Mesenchymal stem cell (in vitro differentiated cells and primary cell): Measurements from ENCODE around the gene FHIT.

Experiments
- DNase-seq: peaks from one replicate; pipeline ENCODE4 v3.0.0-alpha.2; 2013
- H2AFZ ChIP-seq: one replicate; pipeline ENCODE4 v1.6.1; 2013; ENCODE audit warnings: low read depth, mild to moderate bottlenecking, control low read depth, inconsistent platforms, low read length, moderate library complexity
- H2AK5ac ChIP-seq: 2 replicates; pipeline ENCODE4 v1.6.1; 2013; ENCODE audit warnings: low read length, moderate library complexity, mild to moderate bottlenecking, inconsistent platforms; ENCODE audit not compliant: severe bottlenecking
- H2BK120ac ChIP-seq: one replicate; pipeline ENCODE4 v1.6.1; 2013; ENCODE audit warnings: low read depth, mild to moderate bottlenecking, inconsistent platforms, low read length, moderate library complexity
- H2BK12ac ChIP-seq, 2 experiments: one replicate each; pipeline ENCODE4 v1.6.1; 2013; ENCODE audit warnings: inconsistent platforms in 2 of 2, low read length in 2 of 2, mild to moderate bottlenecking in 2 of 2, moderate library complexity in 2 of 2, control low read depth in 1 of 2
- H2BK15ac ChIP-seq: one replicate; pipeline ENCODE4 v1.6.1; 2013; ENCODE audit warnings: mild to moderate bottlenecking, low read depth, inconsistent platforms; ENCODE audit not compliant: poor library complexity, severe bottlenecking
- H2BK5ac ChIP-seq: 2 replicates; pipeline ENCODE4 v1.6.1; 2013; ENCODE audit warnings: low read depth, mild to moderate bottlenecking, low read length, control low read depth, inconsistent platforms; ENCODE audit not compliant: poor library complexity, severe bottlenecking
- H3K14ac ChIP-seq, 2 experiments: one replicate each; pipeline ENCODE4 v1.6.1; 2013; ENCODE audit warnings: inconsistent platforms in 2 of 2, low read length in 2 of 2, control low read depth in 1 of 2, mild to moderate bottlenecking in 1 of 2, moderate library complexity in 1 of 2
- H3K18ac ChIP-seq, 2 experiments: one replicate each; pipeline ENCODE4 v1.6.1; 2013; ENCODE audit warnings: inconsistent platforms in 2 of 2, low read length in 2 of 2, control low read depth in 1 of 2, low read depth in 1 of 2, mild to moderate bottlenecking in 1 of 2
- H3K23ac ChIP-seq, 2 experiments: one replicate each; pipeline ENCODE4 v1.6.1; 2013; ENCODE audit warnings: inconsistent platforms in 2 of 2, low read length in 2 of 2, mild to moderate bottlenecking in 2 of 2, moderate library complexity in 2 of 2, control low read depth in 1 of 2
- H3K27ac ChIP-seq: 2 replicates; pipeline ENCODE4 v1.5.1; 2013; ENCODE audit warnings: mild to moderate bottlenecking, moderate library complexity, low read length, control low read depth, inconsistent platforms; ENCODE audit not compliant: poor library complexity, severe bottlenecking
- H3K27me3 ChIP-seq, 2 experiments: 2 replicates each; pipeline versions ENCODE4 v1.6.1 to v1.7.0; 2013; ENCODE audit warnings: low read length in 2 of 2, mild to moderate bottlenecking in 2 of 2, moderate library complexity in 2 of 2, control low read depth in 1 of 2, inconsistent platforms in 1 of 2; ENCODE audit not compliant: control insufficient read depth in 1 of 2, insufficient read depth in 1 of 2
- H3K36me3 ChIP-seq, 2 experiments: 2 replicates each; pipeline versions ENCODE4 v1.6.1 to v1.7.0; 2013; ENCODE audit warnings: low read length in 2 of 2, control low read depth in 1 of 2, inconsistent platforms in 1 of 2, low read depth in 1 of 2, mild to moderate bottlenecking in 1 of 2; ENCODE audit not compliant: insufficient read depth in 2 of 2, control insufficient read depth in 1 of 2
- H3K4ac ChIP-seq, 2 experiments: one replicate each; pipeline ENCODE4 v1.6.1; 2013; ENCODE audit warnings: inconsistent platforms in 2 of 2, low read length in 2 of 2, mild to moderate bottlenecking in 2 of 2, moderate library complexity in 2 of 2, control low read depth in 1 of 2, low read depth in 1 of 2
- H3K4me1 ChIP-seq: 2 replicates; pipeline ENCODE4 v1.6.1; 2013; ENCODE audit warnings: low read depth, low read length, control low read depth; ENCODE audit not compliant: control insufficient read depth, insufficient read depth
- H3K4me2 ChIP-seq: 2 replicates; pipeline ENCODE4 v1.6.1; 2013; ENCODE audit warnings: low read length, mild to moderate bottlenecking, inconsistent platforms; ENCODE audit not compliant: poor library complexity, severe bottlenecking
- H3K4me3 ChIP-seq, 2 experiments: 2 replicates each; pipeline versions ENCODE4 v1.5.1 to v1.7.0; 2013; ENCODE audit warnings: low read length in 2 of 2, mild to moderate bottlenecking in 2 of 2, control low read depth in 1 of 2, low read depth in 1 of 2; ENCODE audit not compliant: insufficient read depth in 1 of 2
- H3K79me1 ChIP-seq: replicated peaks from 2 replicates; pipeline ENCODE4 v1.6.1; 2013; ENCODE audit warnings: mild to moderate bottlenecking, control low read depth, low read length, inconsistent platforms; ENCODE audit not compliant: poor library complexity, severe bottlenecking
- H3K9ac ChIP-seq: 2 replicates; pipeline ENCODE4 v1.7.0; 2013; ENCODE audit warnings: mild to moderate bottlenecking, low read length, moderate library complexity
- H3K9me3 ChIP-seq: 2 replicates; pipeline ENCODE4 v1.7.0; 2013; ENCODE audit warnings: mild to moderate bottlenecking, low read length; ENCODE audit not compliant: control insufficient read depth
- H4K8ac ChIP-seq: one replicate; pipeline ENCODE4 v1.6.1; 2013; ENCODE audit warnings: inconsistent platforms, mild to moderate bottlenecking, low read length, moderate library complexity
- H4K91ac ChIP-seq: one replicate; pipeline ENCODE4 v1.6.1; 2013; ENCODE audit warnings: mild to moderate bottlenecking, low read length, inconsistent platforms
- WGBS: methylation state at CpG from one replicate; pipeline ENCODE4 v1.1.7; 2013; ENCODE audit warnings: mixed read lengths; 5-methylcytosine and 5-hydroxymethylcytosine counted together

Gene FHIT

DNA sequence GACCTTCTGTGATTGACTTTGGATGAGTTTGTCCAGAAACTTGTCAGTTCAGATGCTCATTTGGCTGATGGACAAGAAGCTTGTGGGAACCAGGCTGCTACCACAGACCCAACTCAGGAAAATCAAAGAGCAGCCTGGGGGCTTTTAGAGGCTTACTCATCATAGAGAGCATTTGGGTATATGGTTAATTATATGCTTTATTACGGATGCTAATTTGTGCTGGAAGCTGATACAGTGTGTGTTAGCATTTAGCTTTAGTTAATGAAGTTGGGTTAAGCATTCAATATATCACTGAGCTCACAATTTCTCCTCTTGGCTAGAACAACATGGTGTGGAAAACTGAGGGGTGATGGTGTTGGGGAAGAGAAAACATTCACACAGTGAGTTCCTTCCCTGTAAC lies 1537.2 kb downstream of the FHIT start:
- peaks cover 11% of the 10 kb centered on the region for H3K9me3 ChIP-seq
- no peak overlapping the region for H2BK12ac ChIP-seq
- H3K4me3 ChIP-seq: no peak overlapping the region
- no peak overlapping the region for H3K9ac ChIP-seq
- no peak overlapping the region for H3K4ac ChIP-seq
- H4K8ac ChIP-seq: no peak overlapping the region
- H3K27me3 ChIP-seq: peaks cover 0 to 5% of the 10 kb centered on the region in 2 experiments
- no peak overlapping the region for H3K14ac ChIP-seq
- no peak overlapping the region for H2AK5ac ChIP-seq
- H3K4me2 ChIP-seq: no peak overlapping the region
- H3K18ac ChIP-seq: no peak overlapping the region
- no peak overlapping the region for H3K27ac ChIP-seq
- no peaks in the 10 kb centered on the region for H3K79me1 ChIP-seq
- H2AFZ ChIP-seq: no peak overlapping the region
- DNase-seq: no peak
- 71% methylated on average over 1 of the region's 1 CpG for WGBS
- H3K4me1 ChIP-seq: no peaks in the 10 kb centered on the region
- no peak overlapping the region for H2BK15ac ChIP-seq
- no peak overlapping the region for H2BK120ac ChIP-seq
- no peak overlapping the region for H2BK5ac ChIP-seq
- no peak overlapping the region for H4K91ac ChIP-seq
- no peaks in the 10 kb centered on the region for H3K36me3 ChIP-seq
- H3K23ac ChIP-seq: no peak overlapping the region

DNA sequence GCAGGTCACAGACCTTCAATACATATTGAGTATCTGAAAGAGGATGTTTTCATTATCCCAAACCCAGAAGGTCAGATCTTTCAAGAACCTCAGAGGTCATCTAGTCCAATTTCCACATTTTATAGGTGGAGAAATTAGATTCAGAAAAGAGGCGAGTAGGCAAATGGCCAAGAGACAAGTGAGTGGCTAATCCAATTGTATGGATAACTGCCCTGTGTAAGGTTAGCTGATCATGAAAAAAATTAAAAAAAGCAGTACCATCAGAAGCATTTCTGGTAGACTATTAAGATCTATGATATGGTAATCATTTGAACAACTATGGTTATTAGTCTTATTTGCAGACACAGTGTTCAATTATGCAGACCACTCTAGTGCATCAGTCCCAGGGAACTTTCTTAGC lies 1540.7 kb downstream of the FHIT start:
- Histone ChIP-seq H2BK15ac (no peak overlapping the region), H3K23ac (no peak overlapping the region), H2BK5ac (no peak overlapping the region), H3K27me3 (peaks cover 0 to 5% of the 10 kb centered on the region in 2 experiments), H3K4me3 (no peak overlapping the region), H2AK5ac (no peak overlapping the region), H3K27ac (no peak overlapping the region), H3K9ac (no peak overlapping the region), H3K79me1 (no peaks in the 10 kb centered on the region), H2BK12ac (no peak overlapping the region), H4K91ac (no peak overlapping the region), H2BK120ac (no peak overlapping the region), H2AFZ (no peak overlapping the region), H3K18ac (no peak overlapping the region), H3K14ac (no peak overlapping the region), H4K8ac (no peak overlapping the region), H3K9me3 (peaks cover 11% of the 10 kb centered on the region), H3K4me2 (no peak overlapping the region), H3K4me1 (no peaks in the 10 kb centered on the region), H3K36me3 (no peaks in the 10 kb centered on the region), H3K4ac (no peak overlapping the region)
- no peak for DNase-seq
- 82% methylated on average over 1 of the region's 1 CpG for WGBS

DNA sequence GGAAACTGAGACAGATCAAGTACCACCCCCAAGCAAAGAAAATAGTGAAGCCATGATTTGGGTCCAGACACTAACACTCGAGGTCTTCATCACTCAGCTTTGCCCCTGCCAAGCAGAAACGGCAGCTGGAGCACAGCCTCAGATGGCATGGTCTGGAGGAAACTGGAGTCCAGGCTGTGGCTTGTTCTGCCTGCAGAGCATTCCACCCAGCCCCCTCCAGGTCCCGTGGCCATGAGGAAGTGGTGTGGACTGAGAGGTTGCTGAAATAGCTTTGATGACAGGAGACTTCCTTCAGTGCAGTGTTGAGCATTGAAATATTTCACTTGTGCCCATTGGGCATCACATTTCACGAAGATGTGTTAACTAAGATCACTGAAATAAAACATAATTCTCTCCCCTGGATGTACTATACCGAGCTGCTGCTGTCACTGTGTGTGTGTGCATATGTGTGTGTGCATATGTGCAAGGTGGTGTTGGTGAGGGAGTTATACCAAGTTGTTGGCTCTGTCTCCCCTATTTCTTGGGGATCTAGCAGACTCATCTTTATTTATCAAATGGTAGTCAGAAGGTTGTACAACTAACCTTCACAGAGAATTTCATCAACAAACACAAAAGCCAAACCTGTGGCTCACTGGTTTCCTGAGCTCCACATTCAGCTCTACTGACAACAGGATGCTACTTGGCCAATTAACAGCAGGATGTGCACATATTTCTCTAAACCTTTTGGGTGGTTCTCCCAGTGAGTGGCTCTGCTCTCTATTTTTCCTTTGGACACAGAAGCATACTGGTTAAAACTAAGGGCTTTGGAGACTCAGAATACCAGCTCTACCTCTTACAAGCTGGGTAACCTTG lies 1541.3 kb downstream of the FHIT start:
- H3K4me3 ChIP-seq: no peak overlapping the region
- H2AK5ac ChIP-seq: no peak overlapping the region
- H3K14ac ChIP-seq: no peak overlapping the region
- H4K8ac ChIP-seq: no peak overlapping the region
- no peak overlapping the region for H2BK15ac ChIP-seq
- H3K79me1 ChIP-seq: no peaks in the 10 kb centered on the region
- no peak overlapping the region for H2AFZ ChIP-seq
- no peak overlapping the region for H3K18ac ChIP-seq
- no peak overlapping the region for H3K9ac ChIP-seq
- H3K4me1 ChIP-seq: no peaks in the 10 kb centered on the region
- H3K9me3 ChIP-seq: peaks cover 11% of the 10 kb centered on the region
- no peak overlapping the region for H4K91ac ChIP-seq
- H3K23ac ChIP-seq: no peak overlapping the region
- no peak overlapping the region for H2BK5ac ChIP-seq
- no peak overlapping the region for H2BK12ac ChIP-seq
- H3K4me2 ChIP-seq: no peak overlapping the region
- H3K27me3 ChIP-seq: peaks cover 0 to 5% of the 10 kb centered on the region in 2 experiments
- H3K27ac ChIP-seq: no peak overlapping the region
- H3K36me3 ChIP-seq: no peaks in the 10 kb centered on the region
- DNase-seq: no peak
- WGBS: 88% methylated on average over 3 of the region's 5 CpGs
- no peak overlapping the region for H3K4ac ChIP-seq
- no peak overlapping the region for H2BK120ac ChIP-seq

DNA sequence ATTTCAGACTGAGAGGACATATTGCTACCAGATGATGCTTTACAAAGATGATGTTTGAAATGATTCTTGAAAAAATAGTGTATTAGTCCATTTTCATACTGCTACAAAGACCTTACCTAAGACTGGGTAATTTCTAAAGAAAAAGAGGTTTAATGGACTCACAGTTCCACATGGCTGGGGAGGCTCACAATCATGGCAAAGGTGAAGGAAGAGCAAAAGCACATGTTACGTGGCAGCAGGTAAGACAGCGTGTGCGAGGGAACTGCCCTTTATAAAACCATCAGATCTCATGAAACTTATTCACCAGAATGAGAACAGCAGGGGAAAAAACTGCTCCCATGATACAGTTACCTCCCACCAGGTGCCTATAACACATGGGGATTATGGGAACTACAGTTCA lies 1543.0 kb downstream of the FHIT start:
- Histone ChIP-seq H2BK5ac (no peak overlapping the region), H3K4me3 (no peak overlapping the region), H3K4ac (no peak overlapping the region), H2AK5ac (no peak overlapping the region), H3K4me2 (no peak overlapping the region), H3K79me1 (no peaks in the 10 kb centered on the region), H2BK12ac (no peak overlapping the region), H3K14ac (no peak overlapping the region), H3K23ac (no peak overlapping the region), H3K27ac (no peak overlapping the region), H4K91ac (no peak overlapping the region), H2AFZ (no peak overlapping the region), H4K8ac (no peak overlapping the region), H3K36me3 (no peaks in the 10 kb centered on the region), H2BK120ac (no peak overlapping the region), H3K9ac (no peak overlapping the region), H3K9me3 (peaks cover 2% of the 10 kb centered on the region), H3K18ac (no peak overlapping the region), H2BK15ac (no peak overlapping the region), H3K27me3 (peaks cover 0 to 5% of the 10 kb centered on the region in 2 experiments), H3K4me1 (no peaks in the 10 kb centered on the region)
- WGBS: 80% methylated on average over 1 of the region's 3 CpGs
- DNase-seq: no peak
